OCI-LY1 (cell line): ENCODE results near the gene POLDIP3.

Experiments used
- EZH2 ChIP-seq: fragments of 200-600 bp; sonication (generic), shearing (Covaris generic); IDR thresholded peaks from 2 replicates; pipeline ENCODE4 v1.8.0; 2017; ENCODE audit warnings: borderline replicate concordance, mixed run types, mild to moderate bottlenecking, antibody characterized with exemption, low read length, moderate library complexity, mixed read lengths
- TF ChIP-seq, protein P1 (sequence below): fragments of 200-600 bp; sonication (generic), shearing (Covaris generic); IDR thresholded peaks from 2 replicates; pipeline ENCODE4 v1.5.1; 2017; ENCODE audit warnings: mild to moderate bottlenecking, antibody characterized with exemption, low read length, moderate library complexity, mixed read lengths

DNA sequence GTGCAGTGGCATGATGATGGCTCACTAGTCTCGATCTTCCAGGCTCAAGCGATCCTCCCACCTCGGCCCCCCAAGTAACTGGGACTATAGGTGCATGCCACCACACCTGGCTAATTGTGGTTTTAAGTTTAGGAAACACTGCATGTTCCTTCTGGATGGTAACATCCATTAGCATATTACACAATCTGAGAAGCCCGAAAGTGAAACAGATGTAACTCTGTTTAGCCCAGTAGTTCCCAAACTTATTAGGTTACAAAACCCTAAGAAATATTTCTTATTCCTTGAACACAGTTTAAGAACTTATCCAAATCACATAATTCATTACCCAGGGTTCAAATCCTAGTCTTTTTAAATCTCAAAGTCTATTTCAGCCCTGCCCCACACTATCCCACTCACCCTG, 28.3 kb downstream of the POLDIP3 start:
- TF ChIP-seq EZH2 = no peak
- TF ChIP-seq, protein P1, sequence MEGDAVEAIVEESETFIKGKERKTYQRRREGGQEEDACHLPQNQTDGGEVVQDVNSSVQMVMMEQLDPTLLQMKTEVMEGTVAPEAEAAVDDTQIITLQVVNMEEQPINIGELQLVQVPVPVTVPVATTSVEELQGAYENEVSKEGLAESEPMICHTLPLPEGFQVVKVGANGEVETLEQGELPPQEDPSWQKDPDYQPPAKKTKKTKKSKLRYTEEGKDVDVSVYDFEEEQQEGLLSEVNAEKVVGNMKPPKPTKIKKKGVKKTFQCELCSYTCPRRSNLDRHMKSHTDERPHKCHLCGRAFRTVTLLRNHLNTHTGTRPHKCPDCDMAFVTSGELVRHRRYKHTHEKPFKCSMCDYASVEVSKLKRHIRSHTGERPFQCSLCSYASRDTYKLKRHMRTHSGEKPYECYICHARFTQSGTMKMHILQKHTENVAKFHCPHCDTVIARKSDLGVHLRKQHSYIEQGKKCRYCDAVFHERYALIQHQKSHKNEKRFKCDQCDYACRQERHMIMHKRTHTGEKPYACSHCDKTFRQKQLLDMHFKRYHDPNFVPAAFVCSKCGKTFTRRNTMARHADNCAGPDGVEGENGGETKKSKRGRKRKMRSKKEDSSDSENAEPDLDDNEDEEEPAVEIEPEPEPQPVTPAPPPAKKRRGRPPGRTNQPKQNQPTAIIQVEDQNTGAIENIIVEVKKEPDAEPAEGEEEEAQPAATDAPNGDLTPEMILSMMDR = no peak
